Ammon's horn (tissue), 1 donor: ENCODE measurements around the gene CHRM4.
A peak's percentile ranks its signal among the peaks of the same experiment; 100 is the strongest.

Experiments used
- DNase-seq: peaks from one replicate; pipeline ENCODE4 v3.0.0-alpha.2; 2016; ENCODE audit warnings: low spot score

The CHRM4 gene

GRCh38 chr11:46367244-46367915 is 24.2 kb downstream of the CHRM4 start:
- DNase-seq: peak; percentile 81

DNA sequence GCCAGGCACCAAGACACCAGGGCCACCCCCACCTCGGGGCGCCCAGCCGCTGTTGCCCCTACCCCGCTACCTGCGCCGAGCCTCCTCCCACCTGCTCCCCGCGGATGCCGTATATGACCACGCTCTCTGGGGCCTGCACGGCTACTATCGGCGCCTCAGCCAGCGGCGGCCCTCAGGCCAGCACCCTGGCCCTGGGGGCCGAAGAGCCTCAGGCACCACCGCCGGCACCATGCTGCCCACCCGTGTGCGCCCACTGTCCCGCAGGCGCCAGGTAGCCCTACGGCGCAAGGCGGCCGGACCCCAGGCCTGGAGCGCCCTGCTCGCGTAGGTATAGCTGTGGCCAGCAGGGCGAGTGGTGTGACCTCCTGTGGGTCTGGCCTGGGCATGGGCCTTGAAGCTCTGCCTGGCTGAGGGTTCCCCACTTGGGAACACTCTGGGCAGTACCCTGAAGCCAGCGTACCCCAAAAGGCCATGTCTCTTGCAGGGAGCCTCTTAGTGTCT is 24.9 kb downstream of the CHRM4 start:
- DNase-seq: no peak

- no peak for DNase-seq
Measured at GRCh38 chr11:46366260-46366659, 25.3 kb downstream of the CHRM4 start.

DNA sequence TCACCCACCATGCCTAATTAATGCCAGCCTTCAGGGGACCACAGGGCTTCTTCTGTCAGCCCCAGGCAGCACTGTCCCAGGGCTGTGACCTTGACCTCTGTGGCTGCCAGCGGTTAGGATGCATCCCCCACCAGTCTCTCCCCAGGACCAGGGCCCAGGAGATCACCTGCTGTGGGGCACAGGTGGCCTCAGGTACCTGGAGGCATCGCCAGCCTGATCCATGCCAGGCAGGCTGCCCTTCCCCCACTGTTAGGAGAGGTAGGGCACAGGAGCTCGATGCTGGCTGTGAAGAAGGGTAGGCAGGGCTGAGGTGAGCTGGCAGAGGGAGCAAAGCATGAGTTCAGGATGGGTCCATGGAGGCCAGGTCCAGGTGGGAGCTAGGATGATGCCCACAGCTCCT is 26.8 kb downstream of the CHRM4 start:
- DNase-seq: no peak

DNA sequence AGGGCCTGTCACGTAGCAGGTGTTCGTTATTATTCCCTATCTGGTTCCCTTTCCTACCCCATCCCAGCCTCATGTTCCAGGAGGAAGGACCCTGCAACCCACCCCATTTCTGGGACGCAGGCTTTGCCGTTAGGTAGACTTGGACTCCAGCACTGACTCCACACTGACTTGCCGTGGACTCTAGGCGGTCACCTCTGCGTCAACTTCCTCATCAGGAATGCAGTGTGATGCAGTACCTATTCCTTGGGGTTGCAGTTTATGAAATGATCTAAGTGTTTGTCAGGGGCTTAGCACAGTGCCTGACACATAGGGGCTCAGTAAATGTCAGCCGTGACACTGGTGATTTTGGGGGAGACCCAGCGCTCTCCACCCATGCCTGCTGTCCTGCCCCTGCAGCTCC is 27.5 kb downstream of the CHRM4 start:
- DNase-seq: no peak

DNA sequence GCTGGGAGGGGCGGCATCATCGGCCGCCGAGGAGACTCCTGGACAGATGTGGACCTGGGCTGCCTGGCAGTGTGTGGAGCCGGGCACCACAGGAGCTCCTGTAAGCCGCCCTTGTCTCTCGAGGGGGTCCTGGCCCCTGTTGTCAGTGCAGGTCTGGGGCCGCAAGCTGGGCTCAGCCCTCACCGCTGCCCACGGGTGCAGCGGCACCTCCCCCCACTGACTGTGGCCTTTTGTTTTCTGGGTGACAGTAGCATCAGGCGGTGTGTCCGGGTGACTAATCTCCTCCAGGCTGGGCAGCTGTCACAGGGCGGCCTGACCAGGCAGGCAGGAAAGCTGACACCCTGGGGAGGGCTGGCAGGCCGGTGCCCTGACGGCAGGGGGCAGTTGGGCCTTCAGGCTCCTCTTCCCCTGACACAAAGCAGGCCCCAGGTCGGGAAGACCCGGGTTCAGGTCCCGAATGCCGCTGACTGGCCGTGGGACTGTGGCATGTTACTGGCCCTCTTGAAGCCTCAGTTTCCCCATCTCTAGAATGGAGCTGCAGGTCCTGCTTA is 28.0 kb downstream of the CHRM4 start:
- DNase-seq: peak; percentile 90

- DNase-seq: peak; percentile 77
Measured at GRCh38 chr11:46363031-46363407, 28.6 kb downstream of the CHRM4 start.

DNA sequence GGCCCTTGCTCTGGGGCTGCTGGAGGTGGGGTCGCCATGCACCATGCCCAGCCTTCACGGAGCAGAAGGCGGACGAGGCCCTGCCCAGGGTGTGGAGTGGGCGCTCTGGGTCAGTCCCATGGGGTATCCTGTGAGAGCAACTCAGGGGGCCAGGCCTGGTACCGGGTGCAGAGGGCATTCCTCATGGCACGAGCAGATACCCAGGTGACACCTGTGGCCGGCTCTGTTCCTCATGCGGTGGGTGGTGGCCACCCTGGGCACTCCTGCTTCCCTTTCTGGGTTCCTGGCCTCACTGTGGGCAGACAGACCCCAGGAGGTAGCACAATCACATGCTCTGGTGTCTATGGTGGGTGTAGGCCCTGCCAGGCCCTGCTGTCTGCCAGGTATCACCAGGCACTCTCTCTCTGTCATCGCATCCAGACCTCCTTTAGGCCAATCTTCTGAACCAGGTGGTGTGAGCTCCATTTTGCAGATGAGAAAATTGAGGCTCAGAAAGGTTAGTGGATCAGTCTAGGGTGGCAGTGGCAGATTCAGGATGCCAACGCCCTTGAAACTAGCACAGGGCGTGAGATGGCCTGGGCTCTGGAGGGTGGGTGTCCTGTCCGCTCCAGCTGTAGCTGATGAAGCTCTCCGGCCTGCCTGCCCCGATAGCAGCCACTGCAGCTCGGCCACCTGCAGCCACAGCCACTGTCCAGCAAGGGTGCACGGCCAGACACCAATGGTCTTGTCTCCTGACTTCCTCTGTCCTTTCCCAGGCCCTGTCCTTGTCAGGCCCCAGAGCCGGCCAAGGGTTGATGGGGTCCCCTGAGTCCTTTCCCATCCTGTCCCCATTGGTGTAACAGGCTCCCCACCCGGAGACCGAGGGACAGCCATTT is 29.2 kb downstream of the CHRM4 start:
- no peak for DNase-seq

DNA sequence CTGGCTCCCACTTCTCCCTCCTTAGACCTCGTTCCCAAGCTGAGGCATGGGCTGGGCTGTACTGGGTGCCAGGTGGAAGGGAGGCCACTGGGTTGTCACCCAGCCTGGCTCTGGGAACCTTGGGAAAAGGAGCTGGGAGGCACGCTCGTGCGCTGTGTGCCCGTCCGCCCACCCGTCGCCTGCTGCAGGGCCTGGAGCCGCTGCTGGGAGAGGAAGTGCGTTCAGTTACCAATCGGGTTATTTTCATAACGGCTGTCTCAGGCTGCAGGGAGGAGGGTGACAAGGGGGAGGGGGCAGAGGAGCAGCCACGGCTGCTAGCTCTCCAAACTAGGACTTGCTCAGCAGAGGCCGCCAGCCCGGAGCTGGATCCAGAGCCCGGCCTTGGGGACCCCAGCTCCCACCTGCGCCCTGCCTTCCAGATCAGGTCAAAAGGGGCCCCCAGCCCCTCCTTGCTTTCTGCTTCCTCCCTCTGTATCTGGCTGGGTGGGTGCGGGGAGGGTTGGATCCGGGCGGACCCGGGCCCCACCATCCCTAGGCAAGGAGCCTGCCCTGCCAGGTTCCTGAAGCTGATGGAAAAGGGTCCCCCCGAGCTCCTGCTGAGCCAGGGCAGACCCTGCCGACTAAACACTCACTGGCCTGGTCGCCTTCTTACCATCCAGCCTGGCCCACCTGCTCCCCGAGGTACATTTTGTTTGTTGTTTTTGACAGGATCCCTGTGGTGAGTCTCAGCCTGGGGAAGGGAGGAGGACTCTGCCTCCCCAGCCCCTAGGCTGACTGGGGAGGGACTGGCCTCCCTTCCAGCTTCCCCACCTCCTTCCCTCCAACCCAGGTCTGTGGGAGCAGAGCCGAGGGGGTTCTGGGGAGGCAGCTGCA is 30.1 kb downstream of the CHRM4 start:
- DNase-seq: peak; percentile 84

DNA sequence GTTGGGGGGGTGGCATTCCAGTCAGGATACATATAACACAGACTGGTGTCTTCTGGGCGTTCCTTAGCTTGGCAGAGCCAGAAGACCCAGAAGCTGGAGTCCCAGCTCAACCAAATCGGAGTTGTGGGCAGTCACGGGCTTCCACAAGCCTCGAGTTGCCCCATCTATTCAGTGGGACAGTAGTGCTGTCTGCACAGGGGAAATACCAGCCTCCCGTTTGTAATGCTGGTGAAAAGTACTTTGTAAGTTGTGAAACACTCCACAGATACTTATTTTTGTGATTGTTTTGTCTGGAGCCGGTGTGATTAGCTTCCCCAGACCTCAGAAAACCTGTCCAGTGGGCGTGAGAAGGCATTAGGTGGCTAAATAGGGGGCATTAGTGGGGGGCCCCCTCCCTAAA is 30.7 kb downstream of the CHRM4 start:
- no peak for DNase-seq

DNA sequence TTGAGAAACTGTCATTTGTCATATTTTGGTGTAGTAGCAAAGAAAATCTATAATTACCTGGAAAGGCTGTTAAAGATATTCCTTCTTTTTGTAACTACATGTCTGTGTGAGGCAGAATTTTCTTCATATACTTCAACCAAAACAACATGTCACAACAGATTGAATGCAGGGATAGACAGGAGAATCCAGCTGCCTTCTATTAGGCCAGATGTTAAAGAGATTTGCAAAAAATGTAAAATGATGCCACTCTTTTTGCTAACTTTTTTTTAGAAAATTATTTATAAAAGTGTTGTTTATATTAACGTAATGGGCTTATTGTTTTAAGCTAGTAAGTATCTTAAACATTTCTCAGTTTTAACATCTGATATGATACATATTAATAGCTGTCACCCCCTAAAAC is 31.6 kb downstream of the CHRM4 start:
- no peak for DNase-seq

DNA sequence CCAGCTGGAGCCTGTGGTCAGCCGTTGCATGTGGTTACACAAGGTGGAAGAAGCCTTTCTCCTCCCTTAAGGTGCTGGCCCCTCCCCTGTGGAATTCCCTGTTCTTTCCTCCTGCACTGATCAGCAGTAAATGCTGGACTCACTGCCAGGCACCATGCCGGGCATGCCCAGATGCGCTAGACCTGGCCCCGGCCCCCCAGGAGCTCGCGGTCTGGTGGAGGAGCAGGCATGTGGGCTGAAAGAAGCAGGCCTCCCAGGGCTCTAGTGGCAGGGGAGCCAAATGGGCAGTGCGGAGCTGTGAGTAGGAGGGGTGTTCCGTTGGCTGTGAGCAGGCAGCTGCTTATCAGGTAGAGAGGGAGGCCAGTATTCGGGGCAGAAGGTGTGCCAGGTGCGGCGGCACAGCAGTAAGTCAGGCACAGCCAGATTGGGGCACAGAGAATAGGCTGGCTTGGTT is 34.1 kb downstream of the CHRM4 start:
- DNase-seq: no peak

DNA sequence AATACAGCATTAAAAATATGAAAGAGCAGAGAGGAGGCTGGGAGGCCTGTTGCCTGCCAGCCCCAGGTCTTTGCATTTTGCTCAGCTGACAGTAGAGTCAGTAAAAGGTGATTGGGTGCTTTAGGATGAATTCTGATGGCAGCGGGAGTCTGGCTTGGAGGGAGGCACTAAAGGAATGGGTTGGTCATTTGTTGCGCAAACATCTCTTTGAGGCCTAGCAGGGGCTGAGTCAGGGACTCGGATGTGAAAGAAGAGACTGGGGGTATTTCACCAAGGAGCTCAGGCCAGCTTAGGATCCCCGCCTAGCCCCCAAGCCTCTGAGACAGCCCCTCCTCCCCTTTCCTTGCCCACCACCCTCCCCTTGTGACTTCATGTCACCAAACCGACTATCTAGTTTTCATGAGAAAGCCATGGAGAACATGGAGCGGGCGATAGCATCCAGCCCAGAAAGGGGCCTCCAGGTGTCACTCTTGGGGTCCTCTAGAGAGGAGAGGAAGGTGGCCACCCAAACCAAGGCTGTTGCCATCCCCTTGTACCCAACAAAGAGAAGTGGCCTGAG is 34.6 kb downstream of the CHRM4 start:
- DNase-seq: no peak

- peak; percentile 70 for DNase-seq
Measured at GRCh38 chr11:46353698-46354097, 37.9 kb downstream of the CHRM4 start.

DNA sequence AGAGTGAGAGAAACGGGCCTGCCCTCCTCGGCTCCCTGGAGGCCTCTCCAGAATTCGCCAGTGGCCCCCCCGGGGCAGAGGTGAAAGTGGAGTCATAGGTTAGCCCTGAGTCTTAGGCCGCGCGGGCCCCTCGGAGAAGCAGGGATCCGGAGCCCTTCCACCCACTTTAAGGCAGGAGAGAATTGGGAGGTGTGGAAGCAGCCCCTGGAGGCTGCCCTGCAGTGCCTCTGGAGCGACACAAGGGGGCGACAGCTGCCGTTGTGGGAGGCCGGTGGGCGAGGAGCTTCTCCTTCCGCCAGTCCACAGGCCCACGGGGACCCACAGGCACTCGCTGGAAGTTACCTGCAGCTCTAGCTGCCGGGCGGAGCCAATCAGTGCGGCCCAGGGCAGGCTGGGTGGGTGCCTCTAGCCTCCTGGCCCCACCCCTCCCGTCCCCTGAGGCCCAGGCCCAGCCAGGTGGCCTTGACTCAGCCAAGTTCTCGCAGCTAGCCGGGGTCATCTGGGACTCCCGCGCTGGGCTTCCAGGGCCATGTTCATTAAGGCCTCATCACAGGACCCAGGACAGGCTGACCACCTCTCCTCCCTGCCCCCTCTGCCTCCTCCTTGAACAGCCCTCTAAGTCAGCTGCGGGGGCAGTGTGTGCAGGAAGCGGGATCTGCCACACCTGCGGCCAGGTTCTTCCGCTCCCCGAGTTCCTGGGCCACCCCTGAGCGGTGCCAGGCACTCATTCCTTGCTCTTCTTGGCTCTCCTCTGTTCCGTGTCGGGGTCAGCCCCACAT is 39.3 kb downstream of the CHRM4 start:
- peak; percentile 69 for DNase-seq

- DNase-seq: no peak
Measured at GRCh38 chr11:46351606-46352005, 40.0 kb downstream of the CHRM4 start.

GRCh38 chr11:46351148-46351547 is 40.4 kb downstream of the CHRM4 start:
- DNase-seq: no peak

DNA sequence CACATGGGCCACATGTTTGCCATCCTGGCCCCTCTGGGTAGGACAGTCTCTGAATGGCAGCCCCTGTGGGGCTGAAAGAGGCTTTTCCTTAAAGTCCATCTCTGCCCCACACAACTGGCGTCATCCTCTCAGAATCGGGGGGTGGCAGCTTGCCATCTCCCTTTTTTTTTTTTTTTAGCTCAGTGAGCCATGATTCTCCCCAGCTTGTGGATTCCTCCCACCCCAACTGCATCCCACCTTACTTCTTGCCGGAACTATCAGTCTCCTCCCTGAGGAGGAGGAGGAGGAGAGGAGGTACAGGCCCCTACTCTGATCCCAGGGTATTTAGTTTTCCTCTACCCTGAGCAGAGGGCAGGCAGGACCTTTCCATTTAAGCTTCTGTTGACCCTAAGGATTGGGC is 40.9 kb downstream of the CHRM4 start:
- DNase-seq: no peak

DNA sequence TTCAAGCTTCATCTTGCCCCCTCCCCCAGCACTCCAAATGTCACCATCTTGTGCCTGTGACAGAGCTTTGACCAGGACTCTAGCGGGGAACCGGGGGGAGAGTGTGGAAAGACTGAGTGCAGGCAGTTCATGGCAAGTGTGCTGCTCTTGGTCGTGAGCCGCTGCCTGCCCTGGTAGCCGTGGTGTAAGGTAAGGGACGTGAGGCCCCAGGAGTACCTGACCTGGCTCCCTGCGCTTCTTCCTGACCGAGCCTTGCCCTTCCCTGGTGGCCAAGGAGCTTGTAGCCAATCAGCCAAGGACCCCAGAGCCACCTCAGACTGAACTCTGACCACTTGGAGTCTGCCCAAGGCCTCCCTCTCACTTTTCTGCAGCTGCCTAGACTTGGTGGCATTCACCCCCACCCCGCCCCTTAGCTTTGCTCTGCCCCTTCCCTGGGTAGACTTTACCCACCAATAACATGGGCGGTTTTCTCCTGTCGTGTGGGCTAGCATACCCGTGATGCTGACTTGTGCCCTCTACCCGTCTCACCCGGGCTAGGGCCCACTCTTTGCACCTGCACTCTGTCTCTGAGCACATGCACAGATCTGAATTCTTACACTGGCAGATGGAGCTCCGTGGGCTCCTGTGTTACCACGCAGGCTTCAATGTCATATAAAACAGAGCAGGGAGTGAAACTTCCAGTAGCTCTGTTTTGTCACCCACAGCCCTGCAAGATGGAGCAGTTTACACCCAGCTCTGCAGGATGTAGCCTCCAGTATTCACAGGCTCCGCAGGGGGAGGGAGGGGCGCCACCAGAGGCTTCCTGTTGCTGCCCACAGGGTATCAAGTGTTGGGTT is 42.8 kb downstream of the CHRM4 start:
- no peak for DNase-seq
